ENCODE measurements around the gene MXD3.

DNA sequence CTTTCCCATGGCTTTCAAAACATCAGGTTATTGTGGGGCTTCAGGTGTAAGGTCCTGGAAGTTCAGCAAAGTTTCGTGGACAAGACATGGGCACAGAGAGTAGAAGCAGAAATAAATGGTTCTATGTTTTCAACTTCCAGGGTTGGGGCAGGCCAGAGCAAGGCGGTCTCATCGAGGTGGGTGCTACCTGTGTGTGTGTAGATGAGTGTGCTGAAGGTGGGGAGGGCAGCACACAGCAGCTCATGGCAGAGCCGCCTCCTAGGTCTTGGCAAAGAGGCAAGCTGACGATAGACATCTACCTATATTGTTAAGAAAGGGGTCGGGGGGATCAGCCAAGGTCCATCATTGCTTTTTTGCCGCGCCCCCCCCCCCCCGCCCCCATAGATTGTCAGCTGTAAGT is 12.0 kb downstream of the MXD3 start:
- TF ChIP-seq MXI1 (IDR thresholded peaks at IDR 0.05; ENCODE audit: borderline replicate concordance, low read depth, low read length) (no peak), FOS (IDR thresholded peaks at IDR 0.05; ENCODE audit: low read depth, low read length) (no peak), RFX5 (IDR thresholded peaks at IDR 0.05; ENCODE audit: low read depth, low read length) (no peak), MAFK (IDR thresholded peaks at IDR 0.05; ENCODE audit: low read depth, low read length) (no peak), POLR2A (IDR thresholded peaks at IDR 0.05; ENCODE audit: low read depth, low read length) (no peak), RAD21 (IDR thresholded peaks at IDR 0.05; ENCODE audit: low read length) (no peak), CEBPB (IDR thresholded peaks at IDR 0.05; ENCODE audit: low read depth, low read length) (no peak), SMC3 (IDR thresholded peaks at IDR 0.05; ENCODE audit: low read depth, low read length) (no peak), USF2 (IDR thresholded peaks at IDR 0.05; ENCODE audit: low read depth, low read length) (no peak), BHLHE40 (IDR thresholded peaks at IDR 0.05; ENCODE audit: low read depth, low read length) (no peak)
- TF ChIP-seq, protein P1, sequence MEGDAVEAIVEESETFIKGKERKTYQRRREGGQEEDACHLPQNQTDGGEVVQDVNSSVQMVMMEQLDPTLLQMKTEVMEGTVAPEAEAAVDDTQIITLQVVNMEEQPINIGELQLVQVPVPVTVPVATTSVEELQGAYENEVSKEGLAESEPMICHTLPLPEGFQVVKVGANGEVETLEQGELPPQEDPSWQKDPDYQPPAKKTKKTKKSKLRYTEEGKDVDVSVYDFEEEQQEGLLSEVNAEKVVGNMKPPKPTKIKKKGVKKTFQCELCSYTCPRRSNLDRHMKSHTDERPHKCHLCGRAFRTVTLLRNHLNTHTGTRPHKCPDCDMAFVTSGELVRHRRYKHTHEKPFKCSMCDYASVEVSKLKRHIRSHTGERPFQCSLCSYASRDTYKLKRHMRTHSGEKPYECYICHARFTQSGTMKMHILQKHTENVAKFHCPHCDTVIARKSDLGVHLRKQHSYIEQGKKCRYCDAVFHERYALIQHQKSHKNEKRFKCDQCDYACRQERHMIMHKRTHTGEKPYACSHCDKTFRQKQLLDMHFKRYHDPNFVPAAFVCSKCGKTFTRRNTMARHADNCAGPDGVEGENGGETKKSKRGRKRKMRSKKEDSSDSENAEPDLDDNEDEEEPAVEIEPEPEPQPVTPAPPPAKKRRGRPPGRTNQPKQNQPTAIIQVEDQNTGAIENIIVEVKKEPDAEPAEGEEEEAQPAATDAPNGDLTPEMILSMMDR (conservative IDR thresholded peaks at IDR 0.05; ENCODE audit: low read depth, low read length): no peak
